Measurements from ENCODE around the gene NDUFS8.

DNA sequence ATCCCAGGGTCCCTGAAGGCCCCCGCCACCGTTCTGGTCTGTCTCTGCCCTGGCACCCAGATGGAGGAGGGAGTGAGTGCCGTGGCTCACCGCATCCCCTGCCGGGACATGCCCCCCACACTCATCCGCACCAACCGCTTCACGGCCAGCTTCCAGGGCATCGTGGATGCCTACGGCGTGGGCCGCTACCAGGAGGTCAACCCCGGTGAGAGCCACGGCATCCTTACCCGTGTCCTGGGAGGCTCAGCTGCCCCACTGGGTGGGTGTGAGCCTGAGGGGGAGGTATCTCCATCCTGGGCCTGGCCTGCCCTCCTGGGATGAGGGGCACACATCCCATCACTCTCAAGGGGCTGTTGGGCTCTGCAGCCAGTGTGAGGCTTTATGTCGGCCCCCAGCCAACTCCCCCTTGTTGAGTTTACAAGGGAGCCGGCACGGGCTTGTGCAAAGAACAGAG lies 14.4 kb downstream of the NDUFS8 start:
- TF ChIP-seq CTCF (IDR thresholded peaks at IDR 0.05) (no peak), POLR2A (IDR thresholded peaks at IDR 0.05) (no peak)
